ENCODE results near the gene LRIG2. TPM values are rescaled to one million over a fixed set of nuclear protein-coding genes. Genes with fewer than 3 reads are reported as not detected.

Gene LRIG2
- total RNA-seq, 1 experiment from 2014 or later, result 23.2 TPM

DNA sequence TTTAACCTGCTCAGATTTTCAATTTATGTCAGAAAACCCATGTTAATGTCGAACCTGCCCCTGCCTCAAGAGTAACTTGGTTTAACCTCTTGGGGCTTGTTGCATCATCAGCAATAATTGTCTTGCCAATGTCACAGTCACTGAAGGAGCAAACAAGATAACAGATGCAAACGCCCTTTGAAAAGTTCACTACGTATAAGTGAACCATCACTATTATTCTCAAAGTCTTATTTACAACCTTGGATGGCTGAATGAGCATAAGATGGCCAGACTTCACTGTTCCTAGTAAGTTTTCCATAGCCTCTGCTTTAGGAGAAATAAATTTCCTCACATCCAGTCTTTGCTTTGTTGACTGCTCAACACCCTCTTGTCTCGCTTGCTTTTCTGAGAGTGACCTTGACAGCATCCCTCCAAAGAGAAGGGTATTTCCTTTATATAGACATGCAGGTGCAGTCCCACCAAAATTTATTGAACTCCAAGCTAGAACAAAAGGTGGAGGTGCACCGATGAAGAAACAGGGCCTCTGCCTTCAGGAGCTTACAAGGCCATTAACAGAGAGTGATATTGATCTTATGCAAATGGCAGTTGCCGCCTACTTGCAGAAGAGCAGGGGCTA lies 749 bp upstream of the LRIG2 start:
- H4K20me1 ChIP-seq (ENCODE audit: control insufficient read depth, insufficient read depth, insufficient read length), result no peaks in the 10 kb centered on the region
- no peak overlapping the region for H3K23ac ChIP-seq (ENCODE audit: insufficient read length, low read depth, low read length)
- TF ChIP-seq, protein P1, sequence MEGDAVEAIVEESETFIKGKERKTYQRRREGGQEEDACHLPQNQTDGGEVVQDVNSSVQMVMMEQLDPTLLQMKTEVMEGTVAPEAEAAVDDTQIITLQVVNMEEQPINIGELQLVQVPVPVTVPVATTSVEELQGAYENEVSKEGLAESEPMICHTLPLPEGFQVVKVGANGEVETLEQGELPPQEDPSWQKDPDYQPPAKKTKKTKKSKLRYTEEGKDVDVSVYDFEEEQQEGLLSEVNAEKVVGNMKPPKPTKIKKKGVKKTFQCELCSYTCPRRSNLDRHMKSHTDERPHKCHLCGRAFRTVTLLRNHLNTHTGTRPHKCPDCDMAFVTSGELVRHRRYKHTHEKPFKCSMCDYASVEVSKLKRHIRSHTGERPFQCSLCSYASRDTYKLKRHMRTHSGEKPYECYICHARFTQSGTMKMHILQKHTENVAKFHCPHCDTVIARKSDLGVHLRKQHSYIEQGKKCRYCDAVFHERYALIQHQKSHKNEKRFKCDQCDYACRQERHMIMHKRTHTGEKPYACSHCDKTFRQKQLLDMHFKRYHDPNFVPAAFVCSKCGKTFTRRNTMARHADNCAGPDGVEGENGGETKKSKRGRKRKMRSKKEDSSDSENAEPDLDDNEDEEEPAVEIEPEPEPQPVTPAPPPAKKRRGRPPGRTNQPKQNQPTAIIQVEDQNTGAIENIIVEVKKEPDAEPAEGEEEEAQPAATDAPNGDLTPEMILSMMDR (conservative IDR thresholded peaks at IDR 0.05), result no peak
- H3T11ph ChIP-seq (ENCODE audit: low read length), result no peak overlapping the region
- no peak overlapping the region for H2BK120ac ChIP-seq (ENCODE audit: low read depth, low read length, poor library complexity, severe bottlenecking)
- H3K14ac ChIP-seq (ENCODE audit: insufficient read depth, low read length), result no peak overlapping the region
- no peak for DNase-seq
- H3K27ac ChIP-seq (ENCODE audit: insufficient read length, low read depth, low read length), result peak overlapping the region; percentile 27
- no peak overlapping the region for H2BK5ac ChIP-seq (ENCODE audit: insufficient read length, low read length)
- H2AK5ac ChIP-seq (ENCODE audit: insufficient read length, low read length), result no peak overlapping the region
- H2BK12ac ChIP-seq (ENCODE audit: insufficient read length, low read depth, low read length), result no peak overlapping the region
- H2AFZ ChIP-seq (ENCODE audit: low read length), result no peak overlapping the region
- no peak overlapping the region for H4K5ac ChIP-seq (ENCODE audit: insufficient read length, low read depth, low read length)
- no CpG with 5 or more reads among the region's 6 CpGs for WGBS (ENCODE audit: extremely low coverage, insufficient read length, low lambda C conversion rate)
- no peaks in the 10 kb centered on the region for H3K27me3 ChIP-seq (ENCODE audit: insufficient read depth, low read length)
- H3K79me2 ChIP-seq (ENCODE audit: insufficient read depth, low read length), result peaks cover 15% of the 10 kb centered on the region
- no peak overlapping the region for H2BK15ac ChIP-seq (ENCODE audit: low read depth, low read length)
- H3K4me1 Mint-ChIP-seq, result peaks cover 24 to 32% of the 10 kb centered on the region in 2 experiments
- peaks cover 4% of the 10 kb centered on the region; the same call in 1 of the 2 replicates for H3K4me1 ChIP-seq (ENCODE audit: insufficient read depth, low read length)
- H3K9me3 Mint-ChIP-seq, result peaks cover 7% of the 10 kb centered on the region in 2 experiments
- no peak overlapping the region for H3K56ac ChIP-seq (ENCODE audit: insufficient read length, low read depth, low read length)
- peak overlapping the region; percentile 99 for H3K4me2 ChIP-seq (ENCODE audit: insufficient read depth, insufficient read length, low read length)
- no peak overlapping the region for H3K18ac ChIP-seq (ENCODE audit: insufficient read length, low read depth, low read length)
- no peaks in the 10 kb centered on the region for H3K27me3 Mint-ChIP-seq (ENCODE audit: low read depth)
- no peak overlapping the region for H3K4ac ChIP-seq (ENCODE audit: low read depth, low read length)
- H3K9ac ChIP-seq (ENCODE audit: extremely low read depth, insufficient read length, low read length), result peak overlapping the region; percentile 40
- H4K8ac ChIP-seq (replicated peaks; ENCODE audit: insufficient read length, low read depth, low read length), result no peak overlapping the region
- H3K9me3 ChIP-seq (ENCODE audit: control insufficient read depth, low read depth, low read length), result no peaks in the 10 kb centered on the region
- H3K23me2 ChIP-seq (ENCODE audit: insufficient read length, low read depth, low read length, poor library complexity, severe bottlenecking), result peaks cover 7% of the 10 kb centered on the region
- H4K91ac ChIP-seq (ENCODE audit: insufficient read length, low read depth, low read length), result no peak overlapping the region
- no peak overlapping the region for H2BK20ac ChIP-seq (ENCODE audit: low read depth, low read length, poor library complexity, severe bottlenecking)
- peak overlapping the region; percentile 93 to 99 for H3K4me3 Mint-ChIP-seq
- peak overlapping the region; percentile 94 to 100 (median 97) for H3K27ac Mint-ChIP-seq
- peaks cover 18 to 32% (median 21%) of the 10 kb centered on the region in 3 experiments for H3K36me3 Mint-ChIP-seq (ENCODE audit: insufficient read depth in 1 of 3, low read depth in 3 of 3)
- H3K79me1 ChIP-seq (ENCODE audit: insufficient read depth, low read depth, low read length, poor library complexity, severe bottlenecking), result no peaks in the 10 kb centered on the region
